ENCODE results near the gene MATN1.

Gene MATN1

DNA sequence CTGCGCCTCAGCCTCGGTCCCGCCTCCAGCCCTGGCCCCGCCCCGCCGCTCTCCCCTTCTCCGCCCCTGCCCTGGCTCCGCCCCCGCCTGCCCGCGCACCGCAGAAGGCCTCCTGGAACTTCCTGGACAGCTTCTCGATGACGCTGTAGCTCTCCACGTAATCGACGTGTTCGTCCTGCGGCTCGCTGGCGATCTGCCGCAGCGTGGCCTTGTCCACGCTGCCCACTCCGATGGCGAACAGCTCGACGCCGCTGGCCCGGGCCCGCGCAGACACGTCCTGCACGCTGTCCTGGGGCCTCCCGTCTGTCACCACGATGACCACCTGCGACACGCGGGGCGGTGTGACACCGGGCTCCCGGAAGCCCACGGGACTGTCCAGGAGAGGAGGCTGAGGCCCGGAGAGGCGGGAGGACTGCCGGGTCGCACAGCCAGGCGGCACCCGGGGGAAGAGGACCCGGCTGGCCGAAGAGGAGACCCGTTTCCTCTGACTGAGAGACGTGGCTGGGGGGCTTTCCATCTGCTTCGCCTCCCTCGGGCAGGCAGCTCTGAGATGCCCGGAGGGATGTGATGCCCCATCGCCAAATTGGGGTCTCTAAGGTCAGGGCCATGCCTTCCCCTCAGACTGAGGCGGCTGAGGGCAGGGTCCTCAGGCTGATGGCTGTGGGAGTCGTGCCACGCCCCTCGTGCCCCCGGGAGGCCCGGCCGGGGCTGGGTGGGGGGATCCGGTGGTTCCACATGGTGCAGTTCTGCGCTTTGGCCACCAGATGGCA, 4.6 kb downstream of the MATN1 start:
- DNase-seq (ENCODE audit: low spot score) = peak; percentile 84

DNA sequence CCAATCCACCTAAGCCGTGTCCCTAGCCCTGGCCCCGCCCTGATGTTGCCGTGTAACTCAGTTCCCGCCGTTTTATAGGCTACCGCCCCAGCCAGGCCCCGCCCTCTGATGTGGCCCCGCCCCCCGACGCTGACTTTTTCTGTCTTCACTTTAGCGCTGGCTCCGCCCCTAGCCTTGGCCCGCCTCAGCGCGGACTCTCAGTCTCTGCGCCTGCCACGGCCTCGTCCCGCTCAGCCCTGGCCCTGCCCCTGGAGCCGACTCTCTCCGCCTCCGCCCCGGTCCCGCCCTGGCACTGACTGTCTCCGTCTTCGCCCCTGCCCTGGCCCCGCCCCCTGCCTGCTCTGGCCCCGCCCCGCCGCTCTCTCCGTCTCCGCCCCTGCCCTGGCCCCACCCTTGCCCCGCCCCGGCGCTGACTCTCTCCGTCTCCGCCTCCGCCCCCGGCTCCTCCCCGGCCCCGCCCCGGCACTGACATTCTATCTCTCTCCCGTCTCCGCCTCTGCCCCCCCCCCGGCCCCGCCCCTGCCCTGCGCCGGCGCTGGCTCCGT, 5.2 kb downstream of the MATN1 start:
- DNase-seq (ENCODE audit: low spot score) = peak; percentile 99

DNA sequence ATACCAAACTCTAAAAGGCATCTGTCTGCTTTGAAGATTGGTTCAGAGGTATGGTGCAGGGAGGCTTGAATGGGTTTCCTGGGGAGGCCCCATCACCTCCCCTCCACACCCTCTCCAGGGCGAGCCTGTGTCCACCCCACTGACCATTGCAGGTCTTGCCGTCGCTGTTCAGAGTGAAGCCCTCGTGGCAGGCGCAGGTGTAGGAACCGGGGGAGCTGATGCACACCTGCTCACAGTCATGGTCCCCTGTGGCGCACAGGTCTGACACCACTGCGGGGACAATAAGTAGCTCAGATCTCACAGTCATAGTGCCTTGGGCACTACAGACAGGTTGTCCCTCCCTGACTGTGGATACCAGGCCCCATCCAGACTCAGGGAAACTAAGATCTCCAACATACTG, 6.7 kb downstream of the MATN1 start:
- DNase-seq (ENCODE audit: low spot score) = no peak

GRCh38 chr1:30715886-30716285, 7.5 kb downstream of the MATN1 start:
- no peak for DNase-seq (ENCODE audit: low spot score)

GRCh38 chr1:30715216-30715615, 8.2 kb downstream of the MATN1 start:
- DNase-seq (ENCODE audit: low spot score) = no peak

DNA sequence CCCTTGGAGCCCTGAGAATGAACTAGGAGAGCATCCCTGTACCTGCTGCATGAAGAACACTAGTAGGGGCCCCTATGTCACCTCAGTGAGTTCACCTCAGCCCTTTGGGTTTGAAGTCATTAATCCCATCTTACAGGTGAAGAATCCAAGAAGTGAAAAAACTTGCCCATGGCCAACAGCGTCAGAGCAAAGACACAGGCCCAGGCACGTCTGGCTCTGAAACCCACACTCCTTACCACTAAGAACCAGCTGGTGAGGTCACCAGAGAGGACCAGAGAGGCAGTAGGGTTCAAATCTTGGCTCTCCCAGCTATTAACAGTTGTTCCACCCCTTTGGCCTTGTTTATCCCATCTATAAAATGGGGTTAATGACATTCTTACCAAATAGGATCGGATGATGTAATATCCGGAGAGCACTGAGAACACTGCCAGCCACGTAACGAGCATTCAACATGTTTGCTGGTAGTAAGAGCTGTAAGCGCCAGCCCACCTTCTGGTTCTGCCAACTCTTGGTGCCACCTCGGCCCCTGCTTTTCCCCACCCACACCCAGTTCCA, 8.8 kb downstream of the MATN1 start:
- no peak for DNase-seq (ENCODE audit: low spot score)

DNA sequence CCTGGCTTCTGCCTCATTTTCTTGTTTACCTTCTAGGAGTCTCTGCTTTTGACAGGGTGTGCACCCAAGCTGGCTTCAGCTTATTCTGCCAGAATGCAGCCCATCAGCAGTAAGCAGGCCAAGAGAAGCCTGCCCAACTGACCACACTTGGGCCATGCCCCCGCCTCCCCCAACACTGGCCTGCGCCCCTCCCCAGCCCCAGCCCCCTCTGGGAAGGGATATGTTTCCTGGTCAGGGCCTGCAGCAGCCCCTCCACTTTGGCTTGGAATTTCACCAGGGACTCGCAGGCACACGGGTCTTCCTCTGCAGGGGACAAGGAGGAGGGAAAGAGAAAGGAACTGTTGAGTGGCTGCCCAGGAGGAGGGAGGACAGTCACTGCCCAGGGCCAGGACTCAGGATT, 9.4 kb downstream of the MATN1 start:
- DNase-seq (ENCODE audit: low spot score) = no peak

DNA sequence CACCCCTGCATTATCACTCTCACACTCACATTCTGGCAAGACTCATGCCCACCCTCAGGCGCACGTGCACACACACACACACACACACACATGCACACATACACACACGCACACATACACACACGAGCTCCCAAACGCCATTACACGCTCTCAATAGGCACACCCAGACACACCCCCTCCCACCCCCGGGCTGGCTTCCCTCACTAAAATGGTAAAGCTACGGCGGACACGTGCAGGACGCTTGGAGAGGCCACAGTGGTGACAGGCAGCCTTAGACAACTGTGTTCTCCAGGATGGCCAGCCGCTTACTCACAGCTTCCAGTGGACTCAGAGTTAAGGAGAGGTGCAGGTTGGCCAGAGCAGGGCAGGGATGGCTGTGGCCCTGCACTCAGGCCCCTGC, 10.1 kb downstream of the MATN1 start:
- DNase-seq (ENCODE audit: low spot score) = no peak

GRCh38 chr1:30712583-30712982, 10.8 kb downstream of the MATN1 start:
- no peak for DNase-seq (ENCODE audit: low spot score)

DNA sequence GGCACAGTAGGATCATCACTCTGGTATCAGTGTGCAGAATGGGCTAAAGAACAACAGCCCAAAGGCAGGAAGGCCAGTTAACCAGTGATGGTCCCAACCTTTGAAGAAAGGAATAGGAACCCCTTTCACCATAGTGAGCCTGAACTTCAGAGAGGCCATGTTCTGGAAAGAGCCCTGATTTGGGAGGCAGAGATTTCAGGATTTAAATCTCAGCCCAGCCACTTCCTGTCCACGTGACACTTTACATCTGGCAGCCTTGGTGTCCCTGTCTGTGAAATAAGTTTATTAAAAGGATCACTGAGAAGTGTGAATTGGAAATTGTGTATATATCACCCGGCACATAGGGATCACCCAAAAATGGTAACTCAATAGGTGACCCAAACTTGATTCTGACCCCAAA, 13.0 kb downstream of the MATN1 start:
- no peak for DNase-seq (ENCODE audit: low spot score)

DNA sequence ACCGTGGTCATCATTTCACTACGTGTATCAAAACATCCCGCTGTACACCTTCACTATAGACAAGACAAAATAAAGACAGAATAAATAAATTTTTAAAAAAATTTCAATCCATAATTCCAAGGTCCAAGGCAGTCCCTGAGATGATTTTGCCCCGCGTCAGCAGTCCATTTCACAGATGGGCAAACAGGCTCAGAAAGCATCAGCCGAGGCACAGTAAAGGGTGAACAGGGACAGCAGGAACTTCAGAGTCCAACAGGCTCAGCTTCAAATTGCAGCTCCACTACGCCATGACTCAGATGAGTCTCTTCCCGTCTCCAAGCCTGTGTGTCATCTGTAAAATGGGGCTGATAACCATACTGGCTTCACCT, 15.0 kb downstream of the MATN1 start:
- no peak for DNase-seq (ENCODE audit: low spot score)

GRCh38 chr1:30707412-30708360, 15.7 kb downstream of the MATN1 start:
- peak; percentile 32 for DNase-seq (ENCODE audit: low spot score)

DNA sequence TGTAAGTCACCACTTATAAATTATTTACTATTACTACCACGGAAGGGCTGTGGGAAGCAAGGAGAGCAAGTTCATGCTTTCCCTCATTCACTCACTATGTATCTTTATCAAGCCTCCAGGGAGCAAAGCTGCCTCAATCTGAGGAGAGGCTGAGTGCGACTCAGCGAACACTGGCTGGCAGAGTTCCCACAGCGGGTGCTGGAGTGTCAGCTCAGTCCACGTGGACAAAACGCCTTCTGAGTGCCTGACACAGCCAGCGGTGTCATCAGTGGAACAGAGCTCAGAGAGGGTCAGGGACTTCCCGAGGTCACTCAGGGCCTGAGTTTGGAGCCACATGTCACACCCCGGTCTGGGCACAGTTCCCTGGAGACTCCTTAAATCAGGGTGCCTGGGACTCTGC, 16.9 kb downstream of the MATN1 start:
- no peak for DNase-seq (ENCODE audit: low spot score)

- no peak for DNase-seq (ENCODE audit: low spot score)
These were observed 17.7 kb downstream of the MATN1 start for GRCh38 chr1:30705698-30706097.

DNA sequence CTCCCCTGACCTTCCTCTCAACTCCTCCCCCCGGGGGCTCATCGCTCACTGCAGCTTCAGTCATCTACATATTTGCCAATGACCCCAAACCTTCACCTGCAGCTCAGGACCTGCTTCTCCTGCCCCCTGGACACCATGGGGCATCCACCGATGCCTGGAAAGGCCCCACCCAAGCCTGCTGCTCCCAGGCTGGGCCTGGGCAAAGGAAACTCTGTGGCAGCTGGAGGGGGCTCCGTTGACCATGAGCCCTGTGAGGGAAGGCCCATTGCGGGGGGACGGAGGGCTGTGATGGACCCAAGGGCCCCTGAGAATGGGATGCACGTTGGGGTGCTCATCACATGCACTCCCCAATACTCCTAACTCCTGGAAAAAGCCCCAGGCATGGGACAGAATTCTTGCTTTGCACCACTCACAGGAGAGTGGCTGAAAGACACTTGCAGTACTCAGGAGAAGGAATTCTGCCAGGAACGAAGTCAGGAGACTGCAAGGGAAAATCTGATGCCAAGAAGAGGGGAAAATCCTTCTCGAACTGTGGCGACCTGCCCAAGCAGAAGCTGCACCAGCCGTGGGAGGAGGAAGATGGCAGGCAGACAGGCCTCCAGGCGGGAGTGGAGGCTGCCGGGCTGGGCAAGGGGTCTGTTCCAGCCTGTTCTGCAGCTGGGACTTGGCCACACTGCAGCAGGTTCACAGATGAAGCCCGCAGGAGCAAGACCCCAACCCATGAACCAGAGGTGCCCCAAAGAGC, 18.4 kb downstream of the MATN1 start:
- no peak for DNase-seq (ENCODE audit: low spot score)

GRCh38 chr1:30704271-30704670, 19.1 kb downstream of the MATN1 start:
- no peak for DNase-seq (ENCODE audit: low spot score)

DNA sequence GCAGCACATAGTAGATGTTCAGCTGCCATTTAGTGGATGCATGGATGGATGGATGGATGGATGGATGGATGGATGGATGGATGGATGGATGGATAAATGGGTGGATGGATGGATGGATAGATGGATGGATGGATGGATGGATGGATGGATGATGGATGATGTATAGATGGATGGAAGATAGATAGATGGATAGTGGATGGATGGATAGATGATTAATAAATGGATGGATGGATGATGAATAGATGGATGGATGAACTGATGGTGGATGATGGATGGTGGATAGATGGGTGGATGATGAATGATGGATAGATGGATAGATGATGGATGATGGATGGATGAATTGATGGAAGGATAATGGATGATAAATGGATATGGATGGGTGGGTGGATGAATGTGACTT, 20.6 kb downstream of the MATN1 start:
- DNase-seq (ENCODE audit: low spot score) = no peak

GRCh38 chr1:30701258-30701633, 22.1 kb downstream of the MATN1 start:
- no peak for DNase-seq (ENCODE audit: low spot score)

DNA sequence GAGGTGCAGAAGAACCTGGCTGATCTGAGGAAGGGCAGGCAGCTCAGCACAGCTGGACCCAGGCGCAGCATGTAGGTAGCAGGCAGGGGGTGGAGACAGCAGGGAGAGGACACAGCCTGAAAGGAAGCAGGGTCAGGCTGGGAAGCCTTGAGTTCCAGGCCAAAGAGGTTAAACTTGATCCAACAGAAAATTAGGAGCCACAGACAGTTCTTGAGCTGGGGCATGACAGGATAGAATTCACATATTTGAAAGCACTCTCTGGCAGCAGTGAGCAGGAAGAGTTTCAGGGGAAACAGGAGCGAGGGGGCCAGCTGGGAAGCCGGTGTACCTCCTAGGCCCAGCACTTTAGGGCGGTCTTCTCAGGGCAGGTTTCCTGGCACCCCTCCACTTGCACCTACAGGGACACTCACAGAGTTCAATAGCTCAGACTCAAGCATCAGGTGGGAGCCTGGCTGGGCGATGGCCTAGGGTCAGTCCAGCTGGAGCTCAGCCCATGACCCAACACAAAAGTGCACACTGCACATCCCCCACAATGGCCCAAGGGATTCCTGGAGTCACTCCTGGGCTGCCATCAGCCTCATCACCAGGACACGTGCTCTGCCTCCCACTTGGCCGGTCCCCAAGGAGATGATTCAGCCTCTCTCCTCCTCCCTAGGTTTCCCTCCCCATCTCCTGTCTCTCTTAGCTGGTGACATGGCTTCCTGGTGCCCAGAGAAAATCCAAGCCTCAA, 22.7 kb downstream of the MATN1 start:
- no peak for DNase-seq (ENCODE audit: low spot score)

GRCh38 chr1:30699762-30700161, 23.6 kb downstream of the MATN1 start:
- DNase-seq (ENCODE audit: low spot score) = no peak

GRCh38 chr1:30698401-30698981, 24.9 kb downstream of the MATN1 start:
- DNase-seq (ENCODE audit: low spot score) = no peak
